Measurements from ENCODE around the gene IRF4. TPM values are rescaled to one million over a fixed set of nuclear protein-coding genes. Genes with fewer than 3 reads are reported as not detected.

Gene IRF4
- total RNA-seq, 2 experiments from 2014 or later, result 189 to 291 TPM

DNA sequence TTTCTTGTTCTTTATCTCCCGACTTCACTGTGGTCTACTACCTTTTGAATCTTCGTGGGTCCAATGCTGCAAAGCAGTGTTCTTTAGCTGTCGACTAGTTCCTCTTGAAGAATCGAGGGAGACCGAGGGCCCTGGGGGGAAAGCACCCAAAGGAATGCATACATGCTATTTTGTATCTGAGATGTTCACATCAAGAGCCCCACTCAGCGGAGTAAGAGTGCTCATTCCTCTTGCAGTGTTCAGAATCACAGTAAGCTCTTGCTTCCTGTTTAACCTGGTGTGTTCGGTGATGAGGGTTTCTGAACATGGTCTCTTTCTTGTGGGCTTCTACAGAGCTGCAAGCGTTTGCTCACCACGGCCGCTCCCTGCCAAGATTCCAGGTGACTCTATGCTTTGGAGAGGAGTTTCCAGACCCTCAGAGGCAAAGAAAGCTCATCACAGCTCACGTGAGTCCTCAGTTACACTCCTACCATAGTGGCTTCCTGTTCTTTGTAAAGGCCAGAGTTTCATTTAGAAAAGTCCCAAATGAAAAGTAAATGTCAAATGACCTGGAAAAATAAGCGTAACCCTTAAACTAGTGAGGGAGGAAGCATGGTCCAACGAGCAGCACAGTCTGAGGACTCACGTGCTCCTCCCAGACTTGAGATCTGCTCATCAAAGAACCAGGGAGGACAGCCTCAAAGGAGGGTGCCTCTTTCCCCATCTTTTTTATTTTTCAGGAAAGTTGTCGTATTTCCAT lies 13.3 kb downstream of the IRF4 start:
- intact Hi-C loops (cut with micrococcal nuclease; ENCODE audit: unreplicated experiment), result no loop called here
- Histone ChIP-seq H3K9me2 (ENCODE audit: insufficient read depth, low read length) (no peaks in the 10 kb centered on the region), H3K36me3 (ENCODE audit: insufficient read depth, low read length) (peaks cover 100% of the 10 kb centered on the region), H3K9me3 (ENCODE audit: low read length) (no peaks in the 10 kb centered on the region), H4K20me1 (ENCODE audit: insufficient read depth, low read length) (peaks cover 5% of the 10 kb centered on the region; the same call in 1 of the 2 replicates), H3K4me3 (ENCODE audit: low read depth, low read length, poor library complexity, severe bottlenecking) (no peak overlapping the region), H3K79me2 (ENCODE audit: insufficient read depth, low read depth, low read length) (peaks cover 42% of the 10 kb centered on the region), H3K4me1 (ENCODE audit: insufficient read depth, low read length, poor library complexity, severe bottlenecking) (peaks cover 33% of the 10 kb centered on the region), H3K4me2 (ENCODE audit: low read length) (peak overlapping the region; percentile 21; the same call in 1 of the 2 replicates), H3K27ac (ENCODE audit: low read depth, low read length, poor library complexity, severe bottlenecking) (peak overlapping the region; percentile 21), H2AFZ (ENCODE audit: low read length) (no peak overlapping the region)
- TF ChIP-seq, protein P1, sequence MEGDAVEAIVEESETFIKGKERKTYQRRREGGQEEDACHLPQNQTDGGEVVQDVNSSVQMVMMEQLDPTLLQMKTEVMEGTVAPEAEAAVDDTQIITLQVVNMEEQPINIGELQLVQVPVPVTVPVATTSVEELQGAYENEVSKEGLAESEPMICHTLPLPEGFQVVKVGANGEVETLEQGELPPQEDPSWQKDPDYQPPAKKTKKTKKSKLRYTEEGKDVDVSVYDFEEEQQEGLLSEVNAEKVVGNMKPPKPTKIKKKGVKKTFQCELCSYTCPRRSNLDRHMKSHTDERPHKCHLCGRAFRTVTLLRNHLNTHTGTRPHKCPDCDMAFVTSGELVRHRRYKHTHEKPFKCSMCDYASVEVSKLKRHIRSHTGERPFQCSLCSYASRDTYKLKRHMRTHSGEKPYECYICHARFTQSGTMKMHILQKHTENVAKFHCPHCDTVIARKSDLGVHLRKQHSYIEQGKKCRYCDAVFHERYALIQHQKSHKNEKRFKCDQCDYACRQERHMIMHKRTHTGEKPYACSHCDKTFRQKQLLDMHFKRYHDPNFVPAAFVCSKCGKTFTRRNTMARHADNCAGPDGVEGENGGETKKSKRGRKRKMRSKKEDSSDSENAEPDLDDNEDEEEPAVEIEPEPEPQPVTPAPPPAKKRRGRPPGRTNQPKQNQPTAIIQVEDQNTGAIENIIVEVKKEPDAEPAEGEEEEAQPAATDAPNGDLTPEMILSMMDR (conservative IDR thresholded peaks at IDR 0.05; ENCODE audit: low read length), result no peak
- no peak for TF ChIP-seq EZH2phosphoT487 (IDR thresholded peaks at IDR 0.05; ENCODE audit: borderline replicate concordance, low read depth, low read length)
- ChIA-PET POLR2A (interaction anchor here (0.8 to 11.2 kb wide), 5 partner anchors 9 to 72 kb away, joined by 3 to 95 read pairs (median 4); partner anchors contain the start of gene IRF4), CTCF (ENCODE audit: unreplicated experiment) (no interaction called here)
- peak; percentile 45 for DNase-seq (ENCODE audit: low spot score)
- BruUV-seq (replicated peaks), result no TSS peak

DNA sequence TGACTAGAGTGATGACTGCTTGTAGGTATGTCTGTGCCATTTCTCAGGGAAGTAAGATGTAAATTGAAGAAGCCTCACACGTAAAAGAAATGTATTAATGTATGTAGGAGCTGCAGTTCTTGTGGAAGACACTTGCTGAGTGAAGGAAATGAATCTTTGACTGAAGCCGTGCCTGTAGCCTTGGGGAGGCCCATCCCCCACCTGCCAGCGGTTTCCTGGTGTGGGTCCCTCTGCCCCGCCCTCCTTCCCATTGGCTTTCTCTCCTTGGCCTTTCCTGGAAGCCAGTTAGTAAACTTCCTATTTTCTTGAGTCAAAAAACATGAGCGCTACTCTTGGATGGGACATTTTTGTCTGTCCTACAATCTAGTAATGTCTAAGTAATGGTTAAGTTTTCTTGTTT lies 16.6 kb downstream of the IRF4 start:
- no peak for TF ChIP-seq EZH2phosphoT487 (IDR thresholded peaks at IDR 0.05; ENCODE audit: borderline replicate concordance, low read depth, low read length)
- TF ChIP-seq, protein P1 (conservative IDR thresholded peaks at IDR 0.05; ENCODE audit: low read length), result no peak
- Histone ChIP-seq H3K79me2 (ENCODE audit: insufficient read depth, low read depth, low read length) (peaks cover 14% of the 10 kb centered on the region; the same call in 1 of the 2 replicates), H3K4me1 (ENCODE audit: insufficient read depth, low read length, poor library complexity, severe bottlenecking) (peaks cover 22% of the 10 kb centered on the region), H3K4me3 (ENCODE audit: low read depth, low read length, poor library complexity, severe bottlenecking) (no peak overlapping the region), H3K4me2 (ENCODE audit: low read length) (no peak overlapping the region), H4K20me1 (ENCODE audit: insufficient read depth, low read length) (no peaks in the 10 kb centered on the region), H3K36me3 (ENCODE audit: insufficient read depth, low read length) (peaks cover 100% of the 10 kb centered on the region), H2AFZ (ENCODE audit: low read length) (no peak overlapping the region), H3K9me2 (ENCODE audit: insufficient read depth, low read length) (no peaks in the 10 kb centered on the region), H3K9me3 (ENCODE audit: low read length) (no peaks in the 10 kb centered on the region), H3K27ac (ENCODE audit: low read depth, low read length, poor library complexity, severe bottlenecking) (no peak overlapping the region)
- intact Hi-C loops (cut with micrococcal nuclease; ENCODE audit: unreplicated experiment), result no loop called here
- ChIA-PET POLR2A (interaction anchor here (1.7 to 11.2 kb wide), 2 partner anchors 12 to 218 kb away, joined by 5 to 95 read pairs; partner anchors contain the start of gene IRF4), CTCF (ENCODE audit: unreplicated experiment) (no interaction called here)
- TSS peak; percentile 22 for BruUV-seq (replicated peaks)
- DNase-seq (ENCODE audit: low spot score), result no peak

- ChIA-PET CTCF (ENCODE audit: unreplicated experiment) (no interaction called here), POLR2A (interaction anchor here (0.7 to 11.2 kb wide), 3 partner anchors 13 to 109 kb away, joined by 3 to 95 read pairs (median 3); partner anchors contain the start of gene IRF4)
- Histone ChIP-seq H3K79me2 (ENCODE audit: insufficient read depth, low read depth, low read length) (peaks cover 10% of the 10 kb centered on the region; the same call in 1 of the 2 replicates), H3K27ac (ENCODE audit: low read depth, low read length, poor library complexity, severe bottlenecking) (no peak overlapping the region), H4K20me1 (ENCODE audit: insufficient read depth, low read length) (no peaks in the 10 kb centered on the region), H3K4me3 (ENCODE audit: low read depth, low read length, poor library complexity, severe bottlenecking) (no peak overlapping the region), H3K36me3 (ENCODE audit: insufficient read depth, low read length) (peaks cover 98% of the 10 kb centered on the region), H2AFZ (ENCODE audit: low read length) (no peak overlapping the region), H3K9me2 (ENCODE audit: insufficient read depth, low read length) (no peaks in the 10 kb centered on the region), H3K4me1 (ENCODE audit: insufficient read depth, low read length, poor library complexity, severe bottlenecking) (peaks cover 17% of the 10 kb centered on the region), H3K4me2 (ENCODE audit: low read length) (no peak overlapping the region), H3K9me3 (ENCODE audit: low read length) (no peaks in the 10 kb centered on the region)
- TF ChIP-seq, protein P1 (conservative IDR thresholded peaks at IDR 0.05; ENCODE audit: low read length), result peak; percentile 82
- TF ChIP-seq EZH2phosphoT487 (IDR thresholded peaks at IDR 0.05; ENCODE audit: borderline replicate concordance, low read depth, low read length), result no peak
- BruUV-seq (replicated peaks), result no TSS peak
- peak; percentile 30 for DNase-seq (ENCODE audit: low spot score)
- intact Hi-C loops (cut with micrococcal nuclease; ENCODE audit: unreplicated experiment), result no loop called here
Measured at GRCh38 chr6:408599-409102, 17.1 kb downstream of the IRF4 start.

Measured in OCI-LY7 (cell line).